Adipocyte (in vitro differentiated cells): ENCODE data around the gene ATG14.
"Not testable (repeated sequence)": the region's sequence is repeated elsewhere in the genome, so short reads cannot be mapped to it uniquely, and the experiment has no call there.

Experiments used
- DNase-seq: peaks from one replicate; pipeline ENCODE4 v3.0.0-alpha.2; 2015; ENCODE audit warnings: low read depth
- H3K27me3 ChIP-seq: replicated peaks from 2 replicates; pipeline ENCODE4 v1.7.0; 2013; ENCODE audit warnings: mild to moderate bottlenecking, low read length, moderate library complexity; ENCODE audit not compliant: control insufficient read depth, insufficient read depth
- H3K36me3 ChIP-seq: 2 replicates; pipeline ENCODE4 v1.7.0; 2013; ENCODE audit warnings: low read length, mild to moderate bottlenecking, moderate library complexity; ENCODE audit not compliant: control insufficient read depth, insufficient read depth, severe bottlenecking
- H3K4me1 ChIP-seq: 2 replicates; pipeline ENCODE4 v1.7.0; 2013; ENCODE audit warnings: mild to moderate bottlenecking, low read length, moderate library complexity; ENCODE audit not compliant: control insufficient read depth, insufficient read depth
- H3K4me3 ChIP-seq: 2 replicates; pipeline ENCODE4 v1.7.0; 2013; ENCODE audit warnings: mild to moderate bottlenecking, low read length, moderate library complexity
- H3K9ac ChIP-seq: 2 replicates; pipeline ENCODE4 v1.7.0; 2013; ENCODE audit warnings: mild to moderate bottlenecking, low read length, moderate library complexity
- H3K9me3 ChIP-seq: 2 replicates; pipeline ENCODE4 v1.7.0; 2013; ENCODE audit warnings: mild to moderate bottlenecking, low read length, moderate library complexity; ENCODE audit not compliant: control insufficient read depth

Gene ATG14

GRCh38 chr14:55384536-55384935 is 27.1 kb downstream of the ATG14 start:
- Histone ChIP-seq H3K36me3 (peaks cover 56% of the 10 kb centered on the region), H3K4me3 (no peak overlapping the region)
- no peak for DNase-seq

DNA sequence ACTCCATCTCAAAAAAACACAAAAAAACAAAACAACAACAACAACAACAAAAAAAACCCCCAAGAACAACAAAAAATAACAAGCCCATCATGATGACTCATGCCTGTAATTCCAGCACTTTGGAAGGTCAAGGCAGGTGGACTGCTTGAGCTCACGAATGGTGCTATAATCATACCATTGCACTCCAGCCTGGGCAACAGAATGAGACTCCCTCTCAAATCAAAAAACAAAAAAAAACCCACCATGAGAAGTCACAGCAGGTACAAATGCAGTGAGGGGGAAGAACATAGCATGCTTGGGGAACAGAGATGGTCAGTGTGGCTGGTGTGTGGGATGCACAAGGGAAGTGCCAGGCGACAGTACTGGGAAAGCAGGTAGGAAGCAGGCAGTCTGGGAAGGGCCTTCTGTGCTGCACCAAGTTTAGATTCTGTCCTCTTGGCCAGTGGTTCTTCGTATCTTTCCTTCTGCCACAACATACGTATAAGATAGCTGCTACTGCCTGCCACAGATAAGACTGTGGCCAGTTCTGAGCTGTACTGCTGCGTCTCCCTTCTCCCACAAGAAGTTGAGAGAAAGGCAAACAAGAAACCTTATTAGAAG is 28.0 kb downstream of the ATG14 start:
- H3K9ac ChIP-seq = no peak overlapping the region
- H3K36me3 ChIP-seq = peaks cover 48% of the 10 kb centered on the region
- no peaks in the 10 kb centered on the region for H3K27me3 ChIP-seq
- H3K4me3 ChIP-seq = no peak overlapping the region
- DNase-seq = no peak
- H3K9me3 ChIP-seq = no peaks in the 10 kb centered on the region
- H3K4me1 ChIP-seq = peaks cover 12% of the 10 kb centered on the region

More at GRCh38 chr14:55384536-55384935, 27.1 kb downstream of the ATG14 start:
- Histone ChIP-seq H3K27me3 (no peaks in the 10 kb centered on the region), H3K9ac (no peak overlapping the region), H3K4me1 (peaks cover 16% of the 10 kb centered on the region), H3K9me3 (no peaks in the 10 kb centered on the region)

GRCh38 chr14:55383056-55383466 is 28.6 kb downstream of the ATG14 start:
- H3K4me3 ChIP-seq, H3K9ac ChIP-seq, H3K27me3 ChIP-seq, H3K9me3 ChIP-seq: not testable (repeated sequence)
- peaks cover 47% of the 10 kb centered on the region for H3K36me3 ChIP-seq
- DNase-seq = peak; percentile 46
- H3K4me1 ChIP-seq = peaks cover 12% of the 10 kb centered on the region

- Histone ChIP-seq H3K36me3 (peaks cover 53% of the 10 kb centered on the region), H3K4me1 (peaks cover 12% of the 10 kb centered on the region), H3K9me3 (no peaks in the 10 kb centered on the region), H3K27me3 (no peaks in the 10 kb centered on the region), H3K4me3 (no peak overlapping the region), H3K9ac (no peak overlapping the region)
- no peak for DNase-seq
Measured at GRCh38 chr14:55382483-55382882, 29.1 kb downstream of the ATG14 start.

- Histone ChIP-seq H3K4me1 (peaks cover 12% of the 10 kb centered on the region), H3K9ac (no peak overlapping the region), H3K36me3 (peaks cover 60% of the 10 kb centered on the region), H3K27me3 (no peaks in the 10 kb centered on the region), H3K9me3 (no peaks in the 10 kb centered on the region), H3K4me3 (no peak overlapping the region)
- DNase-seq = no peak
Measured at GRCh38 chr14:55381561-55381960, 30.1 kb downstream of the ATG14 start.

DNA sequence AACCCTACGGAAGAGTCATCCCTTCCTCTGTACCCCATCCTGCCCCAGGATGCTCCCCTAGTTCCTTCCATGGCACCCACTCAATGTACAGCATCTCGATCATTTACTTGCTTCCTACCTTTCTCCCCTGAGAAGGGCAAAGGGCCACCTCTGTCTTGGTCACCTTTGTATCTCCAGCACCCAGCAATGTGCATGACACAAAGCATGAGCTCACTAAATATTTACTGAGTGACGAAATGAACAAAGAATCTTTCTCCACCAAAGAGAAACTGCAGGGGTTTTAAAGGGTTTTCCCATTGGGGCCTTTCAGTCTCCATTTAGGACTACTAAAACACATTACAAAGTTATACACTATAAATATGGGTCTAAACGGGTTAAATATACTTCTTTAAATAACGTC is 30.6 kb downstream of the ATG14 start:
- Histone ChIP-seq H3K36me3 (peaks cover 60% of the 10 kb centered on the region), H3K9me3 (no peaks in the 10 kb centered on the region), H3K27me3 (no peaks in the 10 kb centered on the region), H3K4me3 (no peak overlapping the region), H3K4me1 (peaks cover 12% of the 10 kb centered on the region), H3K9ac (no peak overlapping the region)
- DNase-seq = no peak

DNA sequence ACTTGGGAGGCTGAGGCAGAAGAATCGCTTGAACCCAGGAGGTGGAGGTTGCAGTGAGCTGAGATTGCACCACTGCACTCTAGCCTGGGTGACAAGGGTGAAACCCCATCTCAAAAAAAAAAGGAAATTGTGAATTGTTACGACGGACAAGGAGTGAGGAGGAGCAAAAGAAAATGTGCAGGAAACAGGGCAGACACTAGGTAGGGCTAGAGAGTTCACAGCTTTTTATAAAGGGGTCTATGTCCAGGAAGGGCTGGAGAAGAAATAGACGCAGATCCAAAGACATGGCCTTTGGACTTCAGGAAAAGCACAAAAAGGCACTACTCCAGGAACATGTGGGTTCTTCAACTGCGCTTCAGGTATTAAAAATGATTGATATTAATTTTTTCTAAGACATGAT is 34.4 kb downstream of the ATG14 start:
- H3K9ac ChIP-seq = no peak overlapping the region
- H3K27me3 ChIP-seq = no peaks in the 10 kb centered on the region
- no peaks in the 10 kb centered on the region for H3K4me1 ChIP-seq
- no peak for DNase-seq
- H3K36me3 ChIP-seq = peaks cover 73% of the 10 kb centered on the region
- H3K9me3 ChIP-seq = no peaks in the 10 kb centered on the region
- H3K4me3 ChIP-seq = no peak overlapping the region

DNA sequence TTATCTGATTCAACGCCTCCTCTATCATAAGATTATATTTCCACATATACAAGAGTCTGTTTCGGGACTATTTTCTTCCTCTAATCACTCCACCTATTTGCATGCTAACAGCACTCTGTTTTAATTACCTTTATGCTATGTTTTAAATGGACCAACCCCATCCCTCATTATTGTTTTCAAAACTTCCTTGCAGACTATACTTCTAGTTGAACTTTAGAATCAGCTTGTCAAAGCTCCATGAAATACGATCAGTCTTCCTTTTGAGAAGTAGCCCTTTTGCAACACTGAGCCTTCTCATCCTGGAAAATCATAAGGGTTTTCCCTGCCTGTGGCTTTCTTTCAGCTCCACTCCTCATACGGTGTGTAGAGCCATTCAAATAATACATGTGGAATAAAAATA is 36.9 kb downstream of the ATG14 start:
- H3K4me1 ChIP-seq = no peaks in the 10 kb centered on the region
- H3K4me3 ChIP-seq = no peak overlapping the region
- peaks cover 54% of the 10 kb centered on the region for H3K36me3 ChIP-seq
- no peaks in the 10 kb centered on the region for H3K9me3 ChIP-seq
- DNase-seq = no peak
- no peaks in the 10 kb centered on the region for H3K27me3 ChIP-seq
- no peak overlapping the region for H3K9ac ChIP-seq

DNA sequence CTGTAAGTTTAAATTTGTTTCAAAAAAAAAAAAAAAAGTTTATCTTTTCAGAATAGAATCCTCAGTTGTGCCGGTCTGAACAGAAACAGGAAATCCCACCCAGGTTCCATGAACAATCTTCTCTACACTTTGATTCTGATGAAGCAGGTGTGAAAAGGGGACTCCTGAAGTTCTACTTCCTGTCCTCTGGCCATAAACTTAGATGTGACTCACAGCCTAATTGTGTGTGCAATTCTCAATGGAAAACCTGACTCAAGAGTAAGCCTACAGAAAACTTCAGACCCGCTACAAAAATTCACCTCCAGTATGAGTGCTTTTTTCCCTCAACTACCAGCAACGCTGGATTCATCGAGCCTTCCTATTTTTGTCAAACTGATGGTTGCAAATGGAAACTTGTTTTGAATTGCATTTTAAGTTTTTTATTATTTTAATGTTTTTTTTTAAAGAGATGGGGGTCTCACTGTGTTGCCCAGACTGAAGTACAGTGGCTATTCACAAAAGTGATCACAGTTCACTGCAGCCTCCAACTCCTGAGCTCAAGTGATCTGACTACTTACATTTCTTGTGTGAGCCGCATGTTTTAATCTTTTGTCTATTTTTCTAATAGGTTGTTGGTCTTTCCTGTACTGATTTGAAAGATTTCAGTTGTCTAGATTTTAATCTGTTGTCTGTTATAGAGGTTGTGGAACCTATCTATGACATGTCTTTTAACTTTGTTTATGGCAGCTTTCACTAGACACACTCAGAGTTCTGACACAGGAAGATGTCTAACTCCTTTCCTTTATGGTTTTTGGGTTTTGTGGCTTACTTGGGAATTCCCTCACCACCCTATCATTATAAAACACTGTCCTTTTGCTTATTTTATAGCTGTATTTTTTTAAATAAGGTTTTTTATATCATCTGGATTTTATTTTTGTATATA is 37.6 kb downstream of the ATG14 start:
- Histone ChIP-seq H3K9ac (no peak overlapping the region), H3K27me3 (no peaks in the 10 kb centered on the region), H3K4me1 (no peaks in the 10 kb centered on the region), H3K4me3 (no peak overlapping the region), H3K36me3 (peaks cover 58% of the 10 kb centered on the region), H3K9me3 (no peaks in the 10 kb centered on the region)
- peak; percentile 43 for DNase-seq

- Histone ChIP-seq H3K27me3 (no peaks in the 10 kb centered on the region), H3K36me3 (peaks cover 62% of the 10 kb centered on the region)
- no peak for DNase-seq
Measured at GRCh38 chr14:55372825-55373224, 38.8 kb downstream of the ATG14 start.

DNA sequence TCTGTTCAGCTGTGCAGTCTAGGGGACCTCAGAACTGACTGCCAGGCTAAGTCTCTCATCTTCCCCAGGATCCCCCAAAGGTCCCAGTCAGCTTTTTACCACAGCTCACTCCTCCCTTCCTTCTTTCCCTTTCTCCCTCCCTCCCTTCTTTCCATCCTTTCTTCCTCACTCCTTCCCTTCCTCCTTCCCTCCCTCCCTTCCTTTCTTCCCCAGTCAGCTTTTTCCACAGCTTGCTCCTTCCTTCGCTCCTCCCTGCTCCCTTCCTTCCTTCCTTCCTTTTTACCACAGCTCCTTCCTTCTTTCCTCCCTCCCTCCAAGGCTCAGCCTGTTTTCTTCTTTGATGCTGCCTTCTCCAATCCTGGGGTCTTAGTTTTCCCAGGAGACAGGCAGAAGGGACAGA is 39.2 kb downstream of the ATG14 start:
- DNase-seq = no peak
- no peaks in the 10 kb centered on the region for H3K9me3 ChIP-seq
- no peaks in the 10 kb centered on the region for H3K27me3 ChIP-seq
- no peak overlapping the region for H3K9ac ChIP-seq
- no peak overlapping the region for H3K4me3 ChIP-seq
- peaks cover 61% of the 10 kb centered on the region for H3K36me3 ChIP-seq
- no peaks in the 10 kb centered on the region for H3K4me1 ChIP-seq

More at GRCh38 chr14:55372825-55373224, 38.8 kb downstream of the ATG14 start:
- Histone ChIP-seq H3K4me3 (no peak overlapping the region), H3K9ac (no peak overlapping the region), H3K9me3 (no peaks in the 10 kb centered on the region), H3K4me1 (no peaks in the 10 kb centered on the region)
